ENCODE data around the gene ACOT13.

Gene ACOT13

DNA sequence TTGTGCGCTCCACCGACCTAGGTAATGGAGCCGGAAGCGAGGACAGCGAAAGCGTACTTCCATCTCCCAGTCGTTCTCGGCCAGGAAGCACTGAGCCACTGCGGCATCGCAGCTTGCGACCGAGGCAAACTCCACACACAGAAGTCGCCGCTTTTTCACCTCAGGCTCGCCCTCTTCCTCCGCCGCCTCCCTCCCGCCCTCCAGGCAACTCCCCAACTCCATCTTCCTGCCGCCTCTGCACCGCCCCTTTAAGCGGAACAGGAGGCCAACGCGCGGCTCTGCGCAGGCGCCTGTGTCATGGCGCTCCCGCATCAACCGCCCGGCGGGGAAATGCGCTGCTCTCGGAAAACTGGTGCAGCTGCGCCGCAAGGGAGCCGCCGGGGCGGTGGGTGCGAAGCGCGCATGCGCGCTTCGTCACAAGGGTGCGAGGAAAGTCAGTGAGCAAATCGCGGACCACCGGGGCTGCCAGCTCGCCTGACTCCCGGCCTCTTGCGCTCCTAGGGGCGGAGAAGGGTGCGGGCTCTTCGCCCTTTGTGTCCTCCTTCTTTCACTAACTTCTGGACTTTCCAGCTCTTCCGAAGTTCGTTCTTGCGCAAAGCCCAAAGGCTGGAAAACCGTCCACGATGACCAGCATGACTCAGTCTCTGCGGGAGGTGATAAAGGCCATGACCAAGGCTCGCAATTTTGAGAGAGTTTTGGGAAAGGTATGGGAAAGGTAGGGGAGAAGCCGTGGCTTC lies at the start of gene ACOT13, which contains the start of gene TDP2:
Gene ACOT13, plus strand, starts transcription at position 437 of the 737 bp plus-strand sequence. Its CDS starts 187 bp downstream, at position 624.
Gene TDP2, minus strand, starts transcription at position 259 of the 737 bp plus-strand sequence. Its CDS starts 37 bp downstream, at position 222.
- TF ChIP-seq, protein P1, sequence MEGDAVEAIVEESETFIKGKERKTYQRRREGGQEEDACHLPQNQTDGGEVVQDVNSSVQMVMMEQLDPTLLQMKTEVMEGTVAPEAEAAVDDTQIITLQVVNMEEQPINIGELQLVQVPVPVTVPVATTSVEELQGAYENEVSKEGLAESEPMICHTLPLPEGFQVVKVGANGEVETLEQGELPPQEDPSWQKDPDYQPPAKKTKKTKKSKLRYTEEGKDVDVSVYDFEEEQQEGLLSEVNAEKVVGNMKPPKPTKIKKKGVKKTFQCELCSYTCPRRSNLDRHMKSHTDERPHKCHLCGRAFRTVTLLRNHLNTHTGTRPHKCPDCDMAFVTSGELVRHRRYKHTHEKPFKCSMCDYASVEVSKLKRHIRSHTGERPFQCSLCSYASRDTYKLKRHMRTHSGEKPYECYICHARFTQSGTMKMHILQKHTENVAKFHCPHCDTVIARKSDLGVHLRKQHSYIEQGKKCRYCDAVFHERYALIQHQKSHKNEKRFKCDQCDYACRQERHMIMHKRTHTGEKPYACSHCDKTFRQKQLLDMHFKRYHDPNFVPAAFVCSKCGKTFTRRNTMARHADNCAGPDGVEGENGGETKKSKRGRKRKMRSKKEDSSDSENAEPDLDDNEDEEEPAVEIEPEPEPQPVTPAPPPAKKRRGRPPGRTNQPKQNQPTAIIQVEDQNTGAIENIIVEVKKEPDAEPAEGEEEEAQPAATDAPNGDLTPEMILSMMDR (IDR thresholded peaks at IDR 0.05; ENCODE audit: low read length): peak; percentile 51
- TF ChIP-seq EZH2 (IDR thresholded peaks at IDR 0.05; ENCODE audit: borderline replicate concordance, low read length): no peak
- H3K4me2 ChIP-seq (ENCODE audit: low read length): peak within 1 kb of the TSS; percentile 82
- H3K4me1 ChIP-seq (ENCODE audit: insufficient read depth, low read length, severe bottlenecking): peaks cover 29% of the 10 kb centered on the region
- peak within 1 kb of the TSS; percentile 89 for H2AFZ ChIP-seq (ENCODE audit: low read length)
- no peaks in the 10 kb centered on the region; the same call in 1 of the 2 replicates for H3F3A ChIP-seq (ENCODE audit: insufficient read depth, low read length)
- peak within 1 kb of the TSS; percentile 94 for H3K9ac ChIP-seq (ENCODE audit: low read length)
- peaks cover 8% of the 10 kb centered on the region; the same call in 1 of the 2 replicates for H3K9me3 ChIP-seq (ENCODE audit: low read length)
- no peaks in the 10 kb centered on the region for H3K27me3 ChIP-seq (ENCODE audit: insufficient read depth, low read length)
- peak within 1 kb of the TSS; percentile 93 for H3K4me3 ChIP-seq (ENCODE audit: low read depth, low read length, poor library complexity, severe bottlenecking)
- H4K20me1 ChIP-seq (ENCODE audit: insufficient read depth, low read length): no peaks in the 10 kb centered on the region
- peaks cover 18% of the 10 kb centered on the region for H3K79me2 ChIP-seq (ENCODE audit: insufficient read depth, low read length)
- no peaks in the 10 kb centered on the region for H3K9me2 ChIP-seq (ENCODE audit: low read depth, low read length)
- peaks cover 44% of the 10 kb centered on the region for H3K36me3 ChIP-seq (ENCODE audit: insufficient read depth, low read length)
- peak within 1 kb of the TSS; percentile 57 for H3K27ac ChIP-seq (ENCODE audit: low read depth, low read length, poor library complexity, severe bottlenecking)

DNA sequence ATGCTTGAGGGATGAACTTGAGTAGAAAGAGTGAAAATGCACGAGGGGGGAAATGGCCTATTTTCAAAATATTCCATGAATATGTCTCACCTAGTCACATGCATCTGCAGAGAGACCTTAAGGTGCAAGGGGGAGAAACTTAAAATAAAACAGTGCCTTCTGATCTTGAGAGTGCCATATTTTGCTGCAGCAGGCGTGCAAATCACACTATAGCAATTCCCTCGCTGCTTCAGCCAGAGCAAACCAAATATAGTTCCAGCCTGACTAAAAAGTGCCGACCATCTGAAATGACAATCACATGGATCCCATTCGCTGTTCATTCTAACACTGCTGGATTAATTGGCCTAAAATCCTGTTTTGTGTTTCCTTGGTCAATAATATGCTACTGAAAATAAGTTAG lies 47.2 kb upstream of the ACOT13 start:
- Histone ChIP-seq H3F3A (ENCODE audit: insufficient read depth, low read length) (no peaks in the 10 kb centered on the region), H3K9ac (ENCODE audit: low read length) (no peak overlapping the region), H2AFZ (ENCODE audit: low read length) (no peak overlapping the region)

GRCh38 chr6:24620637-24621036 lies 46.2 kb upstream of the ACOT13 start:
- no peak overlapping the region for H3K4me3 ChIP-seq (ENCODE audit: low read depth, low read length, poor library complexity, severe bottlenecking)
- TF ChIP-seq, protein P1 (IDR thresholded peaks at IDR 0.05; ENCODE audit: low read length): no peak
- TF ChIP-seq EZH2 (IDR thresholded peaks at IDR 0.05; ENCODE audit: borderline replicate concordance, low read length): no peak
- no peaks in the 10 kb centered on the region; the same call in 1 of the 2 replicates for H3K36me3 ChIP-seq (ENCODE audit: insufficient read depth, low read length)
- H3F3A ChIP-seq (ENCODE audit: insufficient read depth, low read length): no peaks in the 10 kb centered on the region
- no peak overlapping the region for H3K27ac ChIP-seq (ENCODE audit: low read depth, low read length, poor library complexity, severe bottlenecking)
- no peak overlapping the region for H2AFZ ChIP-seq (ENCODE audit: low read length)
- H3K27me3 ChIP-seq (ENCODE audit: insufficient read depth, low read length): peaks cover 6% of the 10 kb centered on the region; the same call in 1 of the 2 replicates
- H3K9me3 ChIP-seq (ENCODE audit: low read length): no peaks in the 10 kb centered on the region
- H4K20me1 ChIP-seq (ENCODE audit: insufficient read depth, low read length): no peaks in the 10 kb centered on the region
- H3K79me2 ChIP-seq (ENCODE audit: insufficient read depth, low read length): no peaks in the 10 kb centered on the region
- no peak overlapping the region for H3K4me2 ChIP-seq (ENCODE audit: low read length)
- no peaks in the 10 kb centered on the region for H3K4me1 ChIP-seq (ENCODE audit: insufficient read depth, low read length, severe bottlenecking)
- H3K9me2 ChIP-seq (ENCODE audit: low read depth, low read length): no peaks in the 10 kb centered on the region
- H3K9ac ChIP-seq (ENCODE audit: low read length): no peak overlapping the region

More for the DNA sequence above, 47.2 kb upstream of the ACOT13 start:
- Histone ChIP-seq H3K27ac (ENCODE audit: low read depth, low read length, poor library complexity, severe bottlenecking) (no peak overlapping the region), H3K79me2 (ENCODE audit: insufficient read depth, low read length) (no peaks in the 10 kb centered on the region), H3K4me2 (ENCODE audit: low read length) (no peak overlapping the region), H3K4me1 (ENCODE audit: insufficient read depth, low read length, severe bottlenecking) (no peaks in the 10 kb centered on the region), H3K36me3 (ENCODE audit: insufficient read depth, low read length) (no peaks in the 10 kb centered on the region; the same call in 1 of the 2 replicates), H4K20me1 (ENCODE audit: insufficient read depth, low read length) (no peaks in the 10 kb centered on the region), H3K27me3 (ENCODE audit: insufficient read depth, low read length) (peaks cover 6% of the 10 kb centered on the region; the same call in 1 of the 2 replicates), H3K9me3 (ENCODE audit: low read length) (no peaks in the 10 kb centered on the region), H3K4me3 (ENCODE audit: low read depth, low read length, poor library complexity, severe bottlenecking) (no peak overlapping the region), H3K9me2 (ENCODE audit: low read depth, low read length) (no peaks in the 10 kb centered on the region)
- no peak for TF ChIP-seq EZH2 (IDR thresholded peaks at IDR 0.05; ENCODE audit: borderline replicate concordance, low read length)
- TF ChIP-seq, protein P1 (IDR thresholded peaks at IDR 0.05; ENCODE audit: low read length): no peak
